RWPE2 (cell line): ENCODE data around the gene MRPS18A.
A peak's percentile ranks its signal among the peaks of the same experiment; 100 is the strongest.
"Not testable (repeated sequence)": the region's sequence is repeated elsewhere in the genome, so short reads cannot be mapped to it uniquely, and the experiment has no call there.

Experiments used
- ATAC-seq: fragments of 200-7000 bp; cut with Tn5 transposase; 3 replicates; pipeline ENCODE4 v1.9.1; 2021; ENCODE audit warnings: low read depth
- DNase-seq: peaks from one replicate; pipeline ENCODE4 v3.0.0-alpha.2; 2020; ENCODE audit warnings: low spot score
- H3K27ac ChIP-seq: fragments of 450-650 bp; 2 replicates; pipeline ENCODE4 v1.5.1; 2017; ENCODE audit warnings: mild to moderate bottlenecking; ENCODE audit not compliant: poor library complexity, severe bottlenecking
- H3K27me3 ChIP-seq: fragments of 250-450 bp; sonication (Bioruptor Pico); 2 replicates; pipeline ENCODE4 v1.5.1; 2021; ENCODE audit warnings: mild to moderate bottlenecking, moderate library complexity; ENCODE audit not compliant: insufficient read depth, poor library complexity, severe bottlenecking
- H3K36me3 ChIP-seq: fragments of 250-450 bp; sonication (Bioruptor Pico); 2 replicates; pipeline ENCODE4 v1.5.1; 2020; ENCODE audit warnings: low read depth, mild to moderate bottlenecking, moderate library complexity
- H3K4me1 ChIP-seq: fragments of 250-450 bp; sonication (Bioruptor Pico); 2 replicates; pipeline ENCODE4 v1.5.1; 2021; ENCODE audit warnings: mild to moderate bottlenecking, moderate library complexity; ENCODE audit not compliant: insufficient read depth, poor library complexity, severe bottlenecking
- H3K4me3 ChIP-seq: fragments of 250-450 bp; sonication (Bioruptor Pico); 2 replicates; pipeline ENCODE4 v1.5.1; 2021; ENCODE audit warnings: mild to moderate bottlenecking, moderate library complexity; ENCODE audit not compliant: severe bottlenecking
- H3K9me3 ChIP-seq: fragments of 250-450 bp; sonication (Bioruptor Pico); 2 replicates; pipeline ENCODE4 v1.5.1; 2021; ENCODE audit warnings: mild to moderate bottlenecking, moderate library complexity; ENCODE audit not compliant: severe bottlenecking
- CTCF ChIP-seq: fragments of 450-650 bp; IDR thresholded peaks from one replicate; pipeline ENCODE4 v1.5.1; 2017; ENCODE audit warnings: mild to moderate bottlenecking, moderate library complexity; ENCODE audit not compliant: poor library complexity, severe bottlenecking

Gene MRPS18A

DNA sequence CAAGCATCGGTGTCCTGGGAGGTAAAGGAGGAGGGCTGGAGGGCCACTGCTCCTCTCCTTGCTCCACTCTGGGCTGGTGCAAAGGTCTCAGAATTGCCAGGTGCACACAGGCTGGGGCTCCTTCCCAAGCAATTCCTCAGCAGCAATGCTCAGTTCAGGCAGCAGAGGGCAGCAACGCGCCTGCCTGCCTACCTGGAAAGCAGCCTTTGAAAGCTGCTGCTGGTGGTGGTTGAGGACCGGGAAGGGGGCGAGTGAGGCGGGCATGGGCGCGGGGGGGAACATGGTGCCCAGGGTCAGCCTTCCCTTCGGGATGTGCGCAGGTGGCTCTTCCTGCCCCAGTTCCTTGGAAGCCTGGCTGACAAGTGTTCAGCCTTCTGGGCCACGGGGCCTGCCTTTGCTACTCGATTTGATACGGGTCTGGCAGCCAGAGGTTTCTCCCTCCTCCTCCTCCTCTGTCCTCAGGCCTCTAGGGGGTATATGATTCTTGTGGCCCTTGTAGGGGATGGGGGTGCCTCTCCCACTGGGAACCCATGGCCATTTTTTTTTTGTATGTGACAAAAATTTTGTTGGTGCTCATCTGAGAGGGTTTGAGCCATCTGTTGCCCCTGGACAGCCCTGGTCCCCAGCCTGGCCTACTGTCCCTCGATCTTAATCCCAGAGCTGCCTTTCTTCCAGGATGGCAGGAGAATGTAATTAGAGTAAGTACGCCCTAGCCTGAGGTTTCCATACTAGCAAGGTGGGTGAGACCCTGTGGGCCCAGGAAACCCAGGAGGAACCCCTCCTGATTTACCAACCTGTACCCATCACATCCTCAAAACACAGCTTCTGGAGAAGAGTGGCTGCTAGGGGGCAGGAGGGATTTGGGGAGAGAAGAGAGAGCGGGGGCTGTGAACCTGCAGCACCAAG, 20.1 kb downstream of the MRPS18A start:
- peak; percentile 57 for ATAC-seq
- peak overlapping the region; percentile 47 for H3K27ac ChIP-seq
- TF ChIP-seq CTCF, result peak; percentile 94

GRCh38 chr6:43666196-43666920, 21.2 kb downstream of the MRPS18A start:
- no peak for TF ChIP-seq CTCF
- peaks cover 26% of the 10 kb centered on the region for H3K4me1 ChIP-seq
- H3K27me3 ChIP-seq, result no peaks in the 10 kb centered on the region
- ATAC-seq, result no peak
- no peak for DNase-seq
- no peak overlapping the region for H3K27ac ChIP-seq
- no peak overlapping the region for H3K4me3 ChIP-seq
- H3K36me3 ChIP-seq, result no peaks in the 10 kb centered on the region
- no peaks in the 10 kb centered on the region for H3K9me3 ChIP-seq

More for the DNA sequence above, 20.1 kb downstream of the MRPS18A start:
- peaks cover 26% of the 10 kb centered on the region for H3K4me1 ChIP-seq
- H3K36me3 ChIP-seq, result no peaks in the 10 kb centered on the region
- H3K27me3 ChIP-seq, result no peaks in the 10 kb centered on the region
- H3K9me3 ChIP-seq, result no peaks in the 10 kb centered on the region
- no peak for DNase-seq
- no peak overlapping the region for H3K4me3 ChIP-seq

- Histone ChIP-seq H3K9me3 (no peaks in the 10 kb centered on the region), H3K4me3 (no peak overlapping the region), H3K36me3 (no peaks in the 10 kb centered on the region), H3K27ac (no peak overlapping the region), H3K4me1 (peaks cover 26% of the 10 kb centered on the region), H3K27me3 (no peaks in the 10 kb centered on the region)
- TF ChIP-seq CTCF, result no peak
- no peak for DNase-seq
- peak; percentile 48 for ATAC-seq
Observed at GRCh38 chr6:43665376-43665775, 22.2 kb downstream of the MRPS18A start.

DNA sequence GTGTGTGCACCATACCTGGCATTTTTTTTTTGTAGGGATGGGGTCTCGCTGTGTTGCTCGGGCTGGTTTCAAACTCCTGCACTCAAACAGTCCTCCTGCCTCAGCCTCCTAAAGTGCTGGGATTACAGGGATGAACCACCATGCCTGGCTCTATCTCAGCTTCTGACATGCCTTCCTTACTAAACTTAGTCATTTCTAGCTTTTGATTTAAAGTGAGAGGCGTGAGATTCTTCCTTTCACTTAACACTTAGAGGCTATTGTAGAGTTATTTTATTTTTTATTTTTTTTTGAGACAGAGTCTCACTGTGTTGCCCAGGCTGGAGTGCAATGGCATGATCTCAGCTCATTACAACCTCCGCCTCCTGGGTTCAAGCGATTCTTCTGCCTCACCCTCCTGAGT, 24.6 kb downstream of the MRPS18A start:
- H3K27ac ChIP-seq, H3K4me3 ChIP-seq, DNase-seq, H3K27me3 ChIP-seq, H3K9me3 ChIP-seq, ATAC-seq, H3K36me3 ChIP-seq: not testable (repeated sequence)
- H3K4me1 ChIP-seq, result peaks cover 17% of the 10 kb centered on the region

- DNase-seq, result no peak
- H3K4me1 ChIP-seq, result no peaks in the 10 kb centered on the region
- ATAC-seq, result no peak
- TF ChIP-seq CTCF, result no peak
- no peak overlapping the region for H3K27ac ChIP-seq
- no peaks in the 10 kb centered on the region for H3K36me3 ChIP-seq
- no peak overlapping the region for H3K4me3 ChIP-seq
- no peaks in the 10 kb centered on the region for H3K27me3 ChIP-seq
- no peaks in the 10 kb centered on the region for H3K9me3 ChIP-seq
Observed at GRCh38 chr6:43658161-43658560, 29.4 kb downstream of the MRPS18A start.
